GM23338 (cell line): ENCODE data around the gene AMOTL1. TPM values are rescaled to one million over a fixed set of nuclear protein-coding genes. Genes with fewer than 3 reads are reported as not detected.

Source experiments
- ATAC-seq: fragments of 200-7000 bp; cut with Tn5 transposase; 3 replicates; pipeline ENCODE4 v1.9.1; 2020
- DNase-seq: peaks from one replicate; pipeline ENCODE4 v3.0.0-alpha.2; 2015; ENCODE audit warnings: low spot score
- H2AFZ ChIP-seq: fragments of 200-600 bp; sonication (generic); 2 replicates; pipeline ENCODE4 v1.8.0; 2016; ENCODE audit warnings: antibody characterized with exemption, mild to moderate bottlenecking, moderate library complexity
- H3F3A ChIP-seq: fragments of 200-600 bp; sonication (generic); replicated peaks from 2 replicates; pipeline ENCODE4 v1.8.0; 2017; ENCODE audit warnings: antibody characterized with exemption, mixed run types, low read depth
- H3K27ac ChIP-seq: fragments of 200-600 bp; sonication (generic); 2 replicates; pipeline ENCODE4 v1.6.1; 2016; ENCODE audit warnings: low read depth
- H3K27me3 ChIP-seq: fragments of 200-600 bp; sonication (generic); 2 replicates; pipeline ENCODE4 v1.8.0; 2016; ENCODE audit warnings: mild to moderate bottlenecking, mixed run types, moderate library complexity; ENCODE audit not compliant: insufficient read depth
- H3K36me3 ChIP-seq: fragments of 200-600 bp; sonication (generic); 2 replicates; pipeline ENCODE4 v1.8.0; 2016; ENCODE audit warnings: mild to moderate bottlenecking; ENCODE audit not compliant: insufficient read depth
- H3K4me1 ChIP-seq: fragments of 200-600 bp; sonication (generic); 2 replicates; pipeline ENCODE4 v1.8.0; 2016; ENCODE audit warnings: mild to moderate bottlenecking, moderate library complexity; ENCODE audit not compliant: insufficient read depth
- H3K4me2 ChIP-seq: fragments of 200-600 bp; sonication (generic); 2 replicates; pipeline ENCODE4 v1.7.1; 2017; ENCODE audit warnings: mixed run types
- H3K4me3 ChIP-seq: fragments of 200-600 bp; sonication (generic); 2 replicates; pipeline ENCODE4 v1.6.1; 2016; ENCODE audit warnings: mixed run types
- H3K79me2 ChIP-seq: fragments of 200-600 bp; sonication (generic); replicated peaks from 2 replicates; pipeline ENCODE4 v1.8.0; 2017; ENCODE audit warnings: mild to moderate bottlenecking; ENCODE audit not compliant: insufficient read depth
- H3K9me2 ChIP-seq: fragments of 200-600 bp; sonication (generic); 2 replicates; pipeline ENCODE4 v1.8.0; 2017; ENCODE audit not compliant: insufficient read depth
- H4K20me1 ChIP-seq: fragments of 200-600 bp; sonication (generic); replicated peaks from 2 replicates; pipeline ENCODE4 v1.8.0; 2017; ENCODE audit warnings: mild to moderate bottlenecking; ENCODE audit not compliant: insufficient read depth
- H3K27ac Mint-ChIP-seq: 2 replicates; pipeline ENCODE4 v1.8.0; 2020; ENCODE audit warnings: inconsistent platforms, mild to moderate bottlenecking, moderate library complexity, mixed read lengths
- H3K27me3 Mint-ChIP-seq: 3 replicates; pipeline ENCODE4 v1.8.0; 2022; ENCODE audit warnings: low read depth, mild to moderate bottlenecking, moderate library complexity, mixed read lengths, inconsistent platforms; ENCODE audit not compliant: insufficient read depth, poor library complexity
- H3K36me3 Mint-ChIP-seq: 3 replicates; pipeline ENCODE4 v1.8.0; 2021; ENCODE audit warnings: low read depth, mild to moderate bottlenecking, inconsistent platforms, moderate library complexity, mixed read lengths
- H3K4me1 Mint-ChIP-seq: 3 replicates; pipeline ENCODE4 v1.8.0; 2020; ENCODE audit warnings: mild to moderate bottlenecking, inconsistent platforms, mixed read lengths
- H3K4me3 Mint-ChIP-seq: 3 replicates; pipeline ENCODE4 v1.8.0; 2021; ENCODE audit warnings: moderate library complexity, mild to moderate bottlenecking, inconsistent platforms, mixed read lengths
- H3K9me3 Mint-ChIP-seq: 3 replicates; pipeline ENCODE4 v1.8.0; 2020; ENCODE audit warnings: moderate library complexity, mild to moderate bottlenecking, inconsistent platforms, mixed read lengths
- CREB1 ChIP-seq: fragments of 250-450 bp; sonication (Bioruptor Pico); IDR thresholded peaks from 2 replicates; pipeline ENCODE4 v1.5.0; 2020; ENCODE audit warnings: low read depth, mild to moderate bottlenecking, moderate library complexity
- CTCF ChIP-seq, 2 experiments: fragments of 200-600 bp in 1 of 2; sonication (generic) in 1 of 2; conservative IDR thresholded peaks; 2 replicates each; pipeline versions ENCODE4 v1.5.1 to v1.6.1; 2016 to 2017; ENCODE audit warnings: antibody characterized with exemption in 2 of 2, low read depth in 2 of 2, mild to moderate bottlenecking in 2 of 2, moderate library complexity in 1 of 2
- ETS1 ChIP-seq: IDR thresholded peaks from 2 replicates; pipeline ENCODE4 v1.6.1; 2016; ENCODE audit warnings: antibody characterized with exemption
- EZH2 ChIP-seq: fragments of 200-600 bp; sonication (generic); IDR thresholded peaks from one replicate; pipeline ENCODE4 v1.8.0; 2017; ENCODE audit warnings: antibody characterized with exemption, mild to moderate bottlenecking, low read depth; ENCODE audit not compliant: unreplicated experiment
- EZH2phosphoT487 ChIP-seq: fragments of 200-600 bp; sonication (generic); IDR thresholded peaks from one replicate; pipeline ENCODE4 v1.8.1; 2018; ENCODE audit warnings: antibody characterized with exemption; ENCODE audit not compliant: unreplicated experiment
- JUNB ChIP-seq: IDR thresholded peaks from one replicate; pipeline ENCODE4 v1.6.1; 2016; ENCODE audit warnings: antibody characterized with exemption; ENCODE audit not compliant: unreplicated experiment
- NANOG ChIP-seq: IDR thresholded peaks from 2 replicates; pipeline ENCODE4 v1.6.1; 2016; ENCODE audit warnings: antibody characterized with exemption, borderline replicate concordance
- REST ChIP-seq: IDR thresholded peaks from one replicate; pipeline ENCODE4 v1.6.1; 2018; ENCODE audit warnings: antibody characterized with exemption; ENCODE audit not compliant: unreplicated experiment
- STAT1 ChIP-seq: IDR thresholded peaks from one replicate; pipeline ENCODE4 v1.6.1; 2016; ENCODE audit warnings: antibody characterized with exemption; ENCODE audit not compliant: unreplicated experiment
- ZNF114 ChIP-seq: fragments of 250-450 bp; sonication (Bioruptor Pico); IDR thresholded peaks from 2 replicates; pipeline ENCODE4 v1.5.0; 2020; ENCODE audit warnings: mild to moderate bottlenecking, moderate library complexity
- ZNF331 ChIP-seq: fragments of 250-450 bp; sonication (Bioruptor Pico); IDR thresholded peaks from 2 replicates; pipeline ENCODE4 v1.5.0; 2020; ENCODE audit warnings: low read depth, mild to moderate bottlenecking, moderate library complexity
- ZNF462 ChIP-seq: fragments of 250-450 bp; sonication (Bioruptor Pico); IDR thresholded peaks from 2 replicates; pipeline ENCODE4 v1.5.0; 2020; ENCODE audit warnings: mild to moderate bottlenecking, moderate library complexity
- polyA plus RNA-seq: library from polyadenylated mRNA; unstranded; fragments of >200 nt; fragmentation: Nextera tagmentation; extraction: Ambion mirVana; gene quantifications from 2 replicates; pipeline ENCODE4 v1.2.1, GENCODE V29; 2016
- total RNA-seq: library from RNA; depleted of rRNA; stranded (reverse); fragments of >200 nt; shearing (Covaris generic); gene quantifications from 2 replicates; pipeline ENCODE4 v1.2.3, GENCODE V29; 2014

Gene AMOTL1
- total and polyA plus RNA-seq, 2 experiments from 2014 or later, result 4.3 to 18.7 TPM

GRCh38 chr11:94820480-94820879 lies 52.3 kb downstream of the AMOTL1 start:
- Histone ChIP-seq H3K79me2 (no peaks in the 10 kb centered on the region), H3K4me2 (no peak overlapping the region), H3K9me2 (peaks cover 6% of the 10 kb centered on the region; the same call in 1 of the 2 replicates), H2AFZ (no peak overlapping the region), H3F3A (no peaks in the 10 kb centered on the region), H3K36me3 (peaks cover 28% of the 10 kb centered on the region), H3K4me3 (no peak overlapping the region), H4K20me1 (0 out of 2 replicates have a peak, but pooled peaks cover 6% of the 10 kb centered on the region), H3K4me1 (no peaks in the 10 kb centered on the region), H3K27me3 (no peaks in the 10 kb centered on the region), H3K27ac (no peak overlapping the region)
- Mint-ChIP-seq H3K4me3 (no peak overlapping the region), H3K27me3 (no peaks in the 10 kb centered on the region), H3K36me3 (peaks cover 94% of the 10 kb centered on the region), H3K4me1 (no peaks in the 10 kb centered on the region), H3K27ac (no peak overlapping the region), H3K9me3 (peaks cover 36% of the 10 kb centered on the region)
- TF ChIP-seq ETS1 (no peak), EZH2phosphoT487 (no peak), ZNF331 (CRISPR knock-in tag) (no peak), NANOG (no peak), REST (no peak), CREB1 (CRISPR knock-in tag) (no peak), ZNF462 (CRISPR knock-in tag) (no peak), JUNB (no peak), ZNF114 (no peak), STAT1 (no peak), CTCF (conservative IDR thresholded peaks at IDR 0.05; ENCODE audit: low read depth in 2 of 2) (no peak), EZH2 (no peak)
- DNase-seq (no peak), ATAC-seq (no peak)
